Stimulated activated CD4-positive, alpha-beta T cell treated with anti-CD3 and anti-CD28 coated beads, Interleukin-12 subunit alpha, Interleukin-12 subunit beta, amount 100 ng/mL, for 24 hours (primary cell): Measurements from ENCODE around the gene FAM221A.
"Not testable (repeated sequence)": the region's sequence is repeated elsewhere in the genome, so short reads cannot be mapped to it uniquely, and the experiment has no call there.

Source experiments
- DNase-seq, 2 experiments: peaks; one replicate each; pipeline ENCODE4 v3.0.0-alpha.2; 2020; ENCODE audit warnings: low read depth in 2 of 2

The FAM221A gene

GRCh38 chr7:23679898-23680413 lies at the start of gene FAM221A:
Gene FAM221A, plus strand, starts transcription at chr7:23680199. Its CDS starts 20 bp downstream, at chr7:23680219.
- DNase-seq = peak; percentile 68 to 75

DNA sequence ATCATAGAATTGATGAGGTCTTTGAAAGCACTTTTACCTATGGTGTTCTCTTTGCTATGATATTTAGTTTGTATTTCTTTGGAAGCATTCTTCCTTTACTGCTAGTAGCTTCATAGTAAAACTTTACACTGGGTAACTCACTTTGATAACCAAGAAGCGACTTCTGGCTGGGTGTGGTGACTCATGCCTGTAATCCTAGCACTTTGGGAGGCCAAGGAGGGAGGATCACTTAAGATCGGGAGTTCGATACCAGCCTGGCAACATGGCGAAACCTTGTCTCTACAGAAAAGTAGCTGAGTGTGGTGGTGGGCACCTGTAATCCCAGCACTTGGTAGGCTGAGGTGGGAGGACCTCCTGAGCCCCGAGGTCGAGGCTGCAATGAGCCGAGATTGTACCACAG lies 46.6 kb upstream of the FAM221A start:
- no peak for DNase-seq

GRCh38 chr7:23645822-23646221 lies 34.2 kb upstream of the FAM221A start:
- no peak for DNase-seq

- no peak for DNase-seq
These were observed 26.1 kb upstream of the FAM221A start for GRCh38 chr7:23653942-23654341.

DNA sequence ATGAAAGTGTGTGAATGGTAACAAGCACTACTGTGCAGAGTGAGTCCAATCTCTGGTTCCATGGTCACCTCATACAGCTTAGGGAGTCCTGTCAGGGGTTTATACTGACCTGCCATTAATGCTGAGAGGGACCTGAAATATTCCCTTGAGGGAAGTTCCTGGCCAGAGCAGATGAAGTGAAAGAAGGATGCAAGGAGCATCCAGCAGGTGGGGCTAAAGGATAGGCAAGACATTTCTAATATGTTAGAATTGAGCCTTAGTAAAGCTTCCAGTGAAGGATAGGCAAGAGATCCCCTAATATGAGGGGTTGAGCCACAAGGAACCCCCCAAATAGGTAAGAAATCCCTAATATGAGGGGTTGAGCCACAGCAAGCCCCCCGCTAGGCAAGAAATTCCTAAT lies 25.5 kb upstream of the FAM221A start:
- DNase-seq = no peak

DNA sequence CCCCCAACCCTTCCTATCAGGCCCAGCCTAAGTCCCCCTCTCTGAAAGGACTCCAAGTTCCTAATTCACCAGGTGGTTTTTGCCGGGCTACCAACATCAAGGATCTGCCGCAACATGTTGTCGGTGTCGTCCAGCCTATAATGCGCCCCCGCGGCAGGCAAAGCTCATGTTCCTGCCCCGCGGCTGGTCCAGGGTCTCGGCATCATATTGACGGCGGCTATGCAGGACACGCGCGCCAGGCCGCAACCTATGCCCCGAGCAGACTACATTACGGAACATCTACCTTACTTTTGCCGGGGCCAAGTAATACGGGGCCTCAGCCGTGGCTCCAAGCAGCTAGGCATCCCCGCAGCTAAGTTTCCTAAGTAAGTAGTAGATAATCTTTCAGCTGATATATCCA lies 24.6 kb upstream of the FAM221A start:
- DNase-seq = no peak

- no peak for DNase-seq
These were observed 21.1 kb upstream of the FAM221A start for GRCh38 chr7:23658831-23659427.

- DNase-seq = no peak
These were observed 18.6 kb upstream of the FAM221A start for GRCh38 chr7:23661385-23661784.

DNA sequence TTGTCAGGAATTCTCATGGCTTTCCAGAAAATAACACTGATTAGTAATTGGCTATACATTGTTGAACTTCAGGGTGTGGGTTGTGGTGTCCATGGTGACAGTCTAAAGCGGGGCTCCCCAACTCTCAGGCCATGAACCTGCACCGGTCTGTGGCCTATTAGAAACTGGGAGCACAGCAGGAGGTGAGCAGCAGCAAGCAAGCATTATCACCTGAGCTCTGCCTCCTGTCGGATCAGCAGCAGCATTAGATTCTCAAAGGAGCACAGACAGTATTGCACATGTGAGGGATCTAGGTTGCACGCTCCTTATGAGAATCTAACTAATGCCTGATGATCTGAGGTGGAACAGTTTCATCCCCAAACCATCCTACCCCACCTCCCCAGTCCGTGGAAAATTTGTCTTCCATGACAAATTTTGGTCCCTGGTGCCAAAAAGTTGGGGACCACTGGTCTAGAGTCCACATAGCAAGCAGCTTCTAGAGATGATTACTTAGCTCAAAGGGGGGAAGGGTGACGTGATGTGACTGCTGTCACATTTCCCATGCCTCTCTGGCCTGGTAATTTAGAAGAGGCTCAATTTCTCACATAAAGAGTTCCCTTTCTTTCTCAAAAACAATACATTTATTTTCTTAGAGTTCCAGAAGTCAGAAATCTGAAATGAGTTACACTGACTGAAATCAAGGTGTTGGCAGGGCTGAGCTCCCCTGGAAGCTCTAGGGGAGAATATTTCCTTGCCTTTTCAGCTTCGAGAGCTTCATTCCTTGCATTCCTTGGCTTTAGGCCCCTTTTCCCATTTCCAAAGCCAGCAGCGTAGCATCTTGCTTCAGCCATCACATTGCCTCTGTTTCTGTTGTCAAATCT lies 17.6 kb upstream of the FAM221A start:
- DNase-seq = no peak

DNA sequence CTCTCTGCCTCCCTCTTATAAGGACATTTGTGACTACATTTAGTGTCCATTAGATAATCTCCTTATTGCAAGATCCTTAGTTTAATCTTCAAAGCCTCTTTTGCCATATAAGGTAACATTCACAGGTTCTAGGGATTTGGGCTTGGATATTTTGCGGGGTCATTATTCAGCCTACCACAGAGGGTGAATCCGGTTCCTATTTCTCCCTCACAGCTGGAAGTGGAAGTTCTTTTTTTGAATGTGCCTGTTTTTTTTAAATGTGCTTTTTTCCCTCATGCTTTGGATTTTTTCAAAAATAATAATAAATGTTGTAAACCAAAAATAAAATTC lies 17.1 kb upstream of the FAM221A start:
- no peak for DNase-seq

GRCh38 chr7:23664122-23664521 lies 15.9 kb upstream of the FAM221A start:
- DNase-seq = no peak

DNA sequence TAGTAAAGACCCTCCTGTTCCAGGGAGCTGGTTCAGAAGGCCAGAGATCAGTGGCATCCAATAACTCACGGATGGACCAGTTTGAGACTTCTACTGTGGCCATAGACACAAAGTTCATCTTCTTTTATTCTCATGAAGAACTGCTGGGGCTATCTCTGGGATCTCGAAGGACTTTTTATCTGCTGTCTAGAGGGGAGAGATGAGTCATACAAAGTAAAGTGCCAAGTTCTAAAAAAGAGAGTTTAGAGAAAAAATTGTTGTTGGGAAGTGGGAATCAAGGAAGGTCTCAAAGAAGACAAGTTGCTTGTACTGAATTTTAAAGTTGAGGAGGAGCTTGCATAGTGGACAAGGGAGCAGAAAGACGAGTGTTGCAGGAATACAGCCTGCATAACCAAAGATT lies 8.0 kb upstream of the FAM221A start:
- no peak for DNase-seq

GRCh38 chr7:23680414-23681405 lies 711 bp downstream of the FAM221A start:
- DNase-seq = peak; percentile 20 to 36

GRCh38 chr7:23684041-23684440 lies 4.0 kb downstream of the FAM221A start:
- DNase-seq = not testable (repeated sequence)

DNA sequence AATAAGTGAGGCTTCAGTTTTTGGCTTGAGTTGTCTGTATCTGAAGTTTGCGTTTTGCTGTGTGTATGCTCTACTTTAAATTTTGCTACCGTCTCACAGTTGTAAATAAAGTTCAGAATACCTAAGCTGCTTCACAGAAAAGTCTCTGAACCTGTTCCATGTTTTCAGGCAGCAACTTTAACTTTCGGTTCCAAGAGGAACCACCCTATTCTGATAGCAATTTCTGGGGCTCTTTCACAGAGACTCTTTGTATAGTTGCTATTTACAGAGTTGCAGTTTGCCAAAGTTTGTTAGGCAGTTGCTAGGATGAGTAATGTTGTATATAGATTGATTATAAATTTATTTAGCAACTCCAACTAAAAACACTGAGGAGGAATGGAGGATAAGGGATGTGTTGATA lies 5.7 kb downstream of the FAM221A start:
- no peak for DNase-seq

- DNase-seq = no peak
These were observed 7.0 kb downstream of the FAM221A start for GRCh38 chr7:23687011-23687410.

DNA sequence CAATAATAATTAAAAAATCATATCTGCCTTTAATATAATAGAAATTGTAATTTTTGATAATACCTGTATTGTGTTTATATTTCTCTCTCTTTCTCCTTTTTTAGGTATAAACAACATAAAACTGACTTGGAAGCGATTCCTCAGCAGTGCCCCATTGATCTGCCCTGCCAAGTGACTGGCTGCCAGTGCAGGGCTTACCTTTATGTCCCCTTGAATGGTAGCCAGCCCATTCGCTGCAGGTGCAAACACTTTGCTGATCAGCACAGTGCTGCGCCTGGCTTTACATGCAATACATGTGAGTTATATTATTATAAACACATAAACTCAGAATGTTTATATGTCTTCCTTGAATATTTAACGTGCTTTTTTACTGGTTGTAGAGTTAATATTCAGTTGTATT lies 9.2 kb downstream of the FAM221A start:
- no peak for DNase-seq

GRCh38 chr7:23691320-23691719 lies 11.3 kb downstream of the FAM221A start:
- no peak for DNase-seq

DNA sequence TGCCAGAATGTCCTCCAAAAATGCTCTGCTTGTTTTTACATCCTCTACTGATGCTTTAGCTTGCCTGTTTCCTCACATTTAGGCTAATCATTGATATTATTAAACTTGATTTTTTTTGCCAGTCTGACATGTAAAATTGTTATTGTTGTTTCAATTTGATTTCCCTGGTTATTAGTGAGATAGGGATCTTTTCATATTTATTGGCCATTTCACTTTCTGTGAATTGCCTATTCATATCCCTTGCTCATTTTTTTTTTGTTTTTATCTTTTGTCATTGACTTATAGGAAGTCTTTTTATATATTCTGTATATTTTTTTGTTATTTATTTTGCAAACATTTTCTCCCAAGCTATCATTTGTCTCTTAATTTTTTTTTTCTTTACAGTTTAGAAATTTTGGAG lies 13.2 kb downstream of the FAM221A start:
- DNase-seq = no peak

- DNase-seq = peak; percentile 16 to 52
These were observed 17.0 kb downstream of the FAM221A start for GRCh38 chr7:23696916-23697441.

DNA sequence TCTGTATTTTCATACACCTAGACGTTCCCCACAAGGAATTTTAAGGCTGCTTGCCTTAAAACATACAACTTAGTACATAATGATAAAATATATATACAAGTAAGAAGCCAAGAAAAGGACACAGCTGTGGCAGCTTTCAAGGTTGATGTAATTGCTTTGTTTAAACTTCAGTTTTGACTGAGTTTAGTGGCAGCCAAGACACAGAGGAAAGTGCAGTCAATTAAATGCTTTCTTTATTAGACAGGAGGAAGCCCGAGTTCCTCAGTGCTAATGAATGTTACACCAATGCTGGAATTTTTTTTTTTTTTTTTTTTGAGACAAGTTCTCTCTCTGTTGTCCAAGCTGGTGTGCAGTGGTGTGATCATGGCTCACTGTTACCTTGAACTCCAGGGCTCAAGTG lies 18.8 kb downstream of the FAM221A start:
- no peak for DNase-seq

GRCh38 chr7:23700046-23700445 lies 20.0 kb downstream of the FAM221A start:
- no peak for DNase-seq
